Loucy (cell line): ENCODE results near the gene FAM50A.
A peak's percentile ranks its signal among the peaks of the same experiment; 100 is the strongest.

Experiments used
- H2AFZ ChIP-seq: fragments of 200-600 bp; sonication (generic); 2 replicates; pipeline ENCODE4 v1.6.0; 2016; ENCODE audit warnings: antibody characterized with exemption, mild to moderate bottlenecking, low read length, moderate library complexity
- H3F3A ChIP-seq: fragments of 200-600 bp; 2 replicates; pipeline ENCODE4 v1.6.0; 2016; ENCODE audit warnings: antibody characterized with exemption, low read depth, mild to moderate bottlenecking
- H3K27me3 ChIP-seq: fragments of 200-600 bp; sonication (generic); 2 replicates; pipeline ENCODE4 v1.6.1; 2014; ENCODE audit warnings: low read length, mild to moderate bottlenecking; ENCODE audit not compliant: insufficient read depth, poor library complexity, severe bottlenecking
- H3K36me3 ChIP-seq: fragments of 200-600 bp; sonication (generic); 2 replicates; pipeline ENCODE4 v1.6.1; 2016; ENCODE audit warnings: low read length; ENCODE audit not compliant: insufficient read depth
- H3K4me1 ChIP-seq: fragments of 200-600 bp; sonication (generic); 2 replicates; pipeline ENCODE4 v1.5.1; 2014; ENCODE audit warnings: low read length, mild to moderate bottlenecking; ENCODE audit not compliant: insufficient read depth, poor library complexity, severe bottlenecking
- H3K4me2 ChIP-seq: fragments of 200-600 bp; sonication (generic); 2 replicates; pipeline ENCODE4 v1.6.0; 2014; ENCODE audit warnings: antibody characterized with exemption, low read length, low read depth, mild to moderate bottlenecking; ENCODE audit not compliant: poor library complexity, severe bottlenecking
- H3K4me3 ChIP-seq: fragments of 200-600 bp; sonication (generic); 2 replicates; pipeline ENCODE4 v1.5.1; 2014; ENCODE audit warnings: low read length, mild to moderate bottlenecking, mixed read lengths; ENCODE audit not compliant: poor library complexity, severe bottlenecking
- H3K79me2 ChIP-seq: fragments of 200-600 bp; sonication (generic); 2 replicates; pipeline ENCODE4 v1.6.1; 2014; ENCODE audit warnings: low read length; ENCODE audit not compliant: insufficient read depth
- H3K9ac ChIP-seq: fragments of 200-600 bp; sonication (generic); 2 replicates; pipeline ENCODE4 v1.6.0; 2014; ENCODE audit warnings: mild to moderate bottlenecking, low read depth, low read length, moderate library complexity; ENCODE audit not compliant: poor library complexity, severe bottlenecking
- H3K9me2 ChIP-seq: fragments of 200-600 bp; sonication (generic); replicated peaks from 2 replicates; pipeline ENCODE4 v1.6.1; 2016; ENCODE audit warnings: low read depth, low read length, mixed read lengths
- H3K9me3 ChIP-seq: fragments of 200-600 bp; sonication (generic); 2 replicates; pipeline ENCODE4 v1.6.1; 2014; ENCODE audit warnings: mild to moderate bottlenecking, antibody characterized with exemption, low read length, low read depth; ENCODE audit not compliant: insufficient read depth
- H4K20me1 ChIP-seq: fragments of 200-600 bp; sonication (generic); 2 replicates; pipeline ENCODE4 v1.6.0; 2014; ENCODE audit warnings: antibody characterized with exemption, low read length, mild to moderate bottlenecking; ENCODE audit not compliant: insufficient read depth, poor library complexity, severe bottlenecking
- EZH2phosphoT487 ChIP-seq: fragments of 200-600 bp; IDR thresholded peaks from 2 replicates; pipeline ENCODE4 v1.6.1; 2018; ENCODE audit warnings: antibody characterized with exemption, mild to moderate bottlenecking, moderate library complexity, borderline replicate concordance
- TF ChIP-seq, protein P1 (sequence below): fragments of 200-600 bp; sonication (generic); conservative IDR thresholded peaks from 2 replicates; pipeline ENCODE4 v1.5.1; 2014; ENCODE audit warnings: mild to moderate bottlenecking, antibody characterized with exemption, low read length

Gene FAM50A

GRCh38 chrX:154441564-154441963, 2.4 kb upstream of the FAM50A start:
- Histone ChIP-seq H3K9me3 (no peaks in the 10 kb centered on the region), H4K20me1 (no peaks in the 10 kb centered on the region), H3K27me3 (no peaks in the 10 kb centered on the region), H3K36me3 (no peaks in the 10 kb centered on the region; the same call in 1 of the 2 replicates), H3K79me2 (peaks cover 47% of the 10 kb centered on the region), H3F3A (no peaks in the 10 kb centered on the region), H3K4me3 (no peak overlapping the region), H3K9ac (no peak overlapping the region), H3K9me2 (no peaks in the 10 kb centered on the region), H3K4me1 (peaks cover 6% of the 10 kb centered on the region), H3K4me2 (no peak overlapping the region), H2AFZ (no peak overlapping the region)
- TF ChIP-seq, protein P1, sequence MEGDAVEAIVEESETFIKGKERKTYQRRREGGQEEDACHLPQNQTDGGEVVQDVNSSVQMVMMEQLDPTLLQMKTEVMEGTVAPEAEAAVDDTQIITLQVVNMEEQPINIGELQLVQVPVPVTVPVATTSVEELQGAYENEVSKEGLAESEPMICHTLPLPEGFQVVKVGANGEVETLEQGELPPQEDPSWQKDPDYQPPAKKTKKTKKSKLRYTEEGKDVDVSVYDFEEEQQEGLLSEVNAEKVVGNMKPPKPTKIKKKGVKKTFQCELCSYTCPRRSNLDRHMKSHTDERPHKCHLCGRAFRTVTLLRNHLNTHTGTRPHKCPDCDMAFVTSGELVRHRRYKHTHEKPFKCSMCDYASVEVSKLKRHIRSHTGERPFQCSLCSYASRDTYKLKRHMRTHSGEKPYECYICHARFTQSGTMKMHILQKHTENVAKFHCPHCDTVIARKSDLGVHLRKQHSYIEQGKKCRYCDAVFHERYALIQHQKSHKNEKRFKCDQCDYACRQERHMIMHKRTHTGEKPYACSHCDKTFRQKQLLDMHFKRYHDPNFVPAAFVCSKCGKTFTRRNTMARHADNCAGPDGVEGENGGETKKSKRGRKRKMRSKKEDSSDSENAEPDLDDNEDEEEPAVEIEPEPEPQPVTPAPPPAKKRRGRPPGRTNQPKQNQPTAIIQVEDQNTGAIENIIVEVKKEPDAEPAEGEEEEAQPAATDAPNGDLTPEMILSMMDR: no peak
- no peak for TF ChIP-seq EZH2phosphoT487

DNA sequence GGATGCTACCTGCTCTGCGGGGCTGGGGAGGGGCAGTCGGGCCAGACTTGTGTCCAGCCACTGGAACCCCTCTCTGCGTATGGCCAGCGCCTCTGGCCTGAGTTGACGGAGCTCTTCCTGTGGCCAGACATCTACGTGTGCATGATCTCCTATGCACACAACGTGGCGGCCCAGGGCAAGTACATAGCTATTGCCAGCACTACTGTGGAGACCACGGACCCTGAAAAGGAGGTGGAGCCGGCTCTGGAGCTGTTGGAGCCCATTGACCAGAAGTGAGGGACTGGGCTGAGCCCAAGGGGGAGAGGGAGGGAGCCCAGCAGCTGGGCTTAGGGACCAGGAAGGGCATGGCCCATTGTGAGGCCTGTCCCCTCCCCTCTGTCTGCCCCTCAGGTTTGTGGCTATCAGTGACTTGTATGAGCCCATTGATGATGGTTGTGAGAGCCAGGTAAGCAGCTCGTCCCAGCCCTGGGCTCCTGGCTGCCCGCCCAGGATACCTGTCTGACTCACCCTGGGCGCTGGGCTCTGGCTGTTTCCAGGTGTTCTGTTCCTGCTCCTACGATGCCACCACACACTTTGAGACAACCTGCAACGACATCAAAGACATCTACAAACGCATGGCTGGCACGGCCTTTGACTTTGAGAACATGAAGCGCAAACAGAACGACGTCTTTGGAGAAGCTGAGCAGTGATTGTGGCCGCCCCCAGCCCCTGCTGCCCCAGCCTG, 1.8 kb upstream of the FAM50A start:
- H3K4me2 ChIP-seq: no peak overlapping the region
- H3K36me3 ChIP-seq: no peaks in the 10 kb centered on the region; the same call in 1 of the 2 replicates
- no peaks in the 10 kb centered on the region for H3K9me3 ChIP-seq
- H4K20me1 ChIP-seq: no peaks in the 10 kb centered on the region
- H3F3A ChIP-seq: no peaks in the 10 kb centered on the region
- H3K9me2 ChIP-seq: no peaks in the 10 kb centered on the region
- peaks cover 6% of the 10 kb centered on the region for H3K4me1 ChIP-seq
- no peak for TF ChIP-seq EZH2phosphoT487
- TF ChIP-seq, protein P1: no peak
- no peaks in the 10 kb centered on the region for H3K27me3 ChIP-seq
- no peak overlapping the region for H3K4me3 ChIP-seq
- H2AFZ ChIP-seq: no peak overlapping the region
- H3K9ac ChIP-seq: no peak overlapping the region
- peaks cover 46% of the 10 kb centered on the region for H3K79me2 ChIP-seq

- Histone ChIP-seq H2AFZ (no peak overlapping the region), H3K4me1 (no peaks in the 10 kb centered on the region), H3F3A (no peaks in the 10 kb centered on the region), H3K36me3 (no peaks in the 10 kb centered on the region; the same call in 1 of the 2 replicates), H4K20me1 (no peaks in the 10 kb centered on the region), H3K4me2 (peak overlapping the region; percentile 68), H3K9me3 (no peaks in the 10 kb centered on the region), H3K79me2 (peaks cover 32% of the 10 kb centered on the region), H3K9ac (no peak overlapping the region), H3K9me2 (no peaks in the 10 kb centered on the region), H3K27me3 (no peaks in the 10 kb centered on the region), H3K4me3 (peak overlapping the region; percentile 67)
- TF ChIP-seq EZH2phosphoT487: no peak
- TF ChIP-seq, protein P1: no peak
Measured at GRCh38 chrX:154443479-154443910, 446 bp upstream of the FAM50A start.
